Measurements from ENCODE around the gene FANCE. TPM values are rescaled to one million over a fixed set of nuclear protein-coding genes. Genes with fewer than 3 reads are reported as not detected.
A peak's percentile ranks its signal among the peaks of the same experiment; 100 is the strongest.

FANCE gene
- total and polyA plus RNA-seq, 9 of the 15 experiments (the other 6 are each of a cell fraction or from before 2014, with no cell fraction given) = 5.7 to 30.2 (median 17.0) TPM

- intact Hi-C loops (cut with micrococcal nuclease) (no loop called here), in situ Hi-C loops (cut with MboI) (no loop called here)
- H3K9me1 ChIP-seq (ENCODE audit: control insufficient read depth, insufficient read depth, low read length) = no peaks in the 10 kb centered on the region
- BruUV-seq (replicated peaks) = no TSS peak
- peaks cover 58 to 63% of the 10 kb centered on the region in 2 experiments for H3K4me1 ChIP-seq (replicated peaks in 1 of 2; ENCODE audit: control insufficient read depth in 2 of 2, insufficient read depth in 2 of 2, low read length in 2 of 2)
- H3K79me2 ChIP-seq (ENCODE audit: control insufficient read depth, insufficient read depth, low read length) = peaks cover 13% of the 10 kb centered on the region; the same call in 1 of the 3 replicates
- FAIRE-seq (peak; percentile 67), DNase-seq (ENCODE audit: extremely low read depth in 1 of 4, low spot score in 3 of 4) (no peak), ATAC-seq (no peak)
- CTCF ChIA-PET (ENCODE audit: low intra/inter-chr PET ratio) = no interaction called here
- H3K36me3 ChIP-seq (ENCODE audit: control insufficient read depth, insufficient read depth, low read length) = no peaks in the 10 kb centered on the region; the same call in 2 of the 3 replicates
- no peak overlapping the region for H3K4me2 ChIP-seq (ENCODE audit: insufficient read depth, low read length)
- H3K9ac ChIP-seq (ENCODE audit: insufficient read depth in 1 of 2, low read depth in 2 of 2, low read length in 2 of 2) = peak overlapping the region in 1 of 2 experiments; percentile 15; a peak in 1 of 4 replicates
- POLR2A ChIA-PET = interaction anchor here (0.6 to 9.5 kb wide), 6 partner anchors 8 to 540 kb away, joined by 3 to 167 read pairs (median 18); partner anchors contain the start of genes MAPK14, RPL10A and TEAD3
- H3K9me3 ChIP-seq (replicated peaks; ENCODE audit: control insufficient read depth, insufficient read depth, low read depth, low read length) = no peaks in the 10 kb centered on the region
- no peak overlapping the region for H2AFZ ChIP-seq (ENCODE audit: low read depth, low read length)
- peaks cover 16% of the 10 kb centered on the region; the same call in 1 of the 2 replicates for H4K20me1 ChIP-seq (replicated peaks; ENCODE audit: control insufficient read depth, insufficient read depth, low read length)
- H3K27me3 ChIP-seq (ENCODE audit: control insufficient read depth in 2 of 2, insufficient read depth in 2 of 2, low read length in 2 of 2) = no peaks in the 10 kb centered on the region
- H3K27ac ChIP-seq (ENCODE audit: extremely low read depth, low read depth, low read length) = peak overlapping the region; percentile 31; the same call in 1 of the 3 replicates
- no peak overlapping the region for H3K4me3 ChIP-seq
- WGBS (ENCODE audit: insufficient coverage, low coverage, missing lambda C conversion rate) = 40% methylated on average over 9 of the region's 9 CpGs
- TF ChIP-seq L3MBTL2 (IDR thresholded peaks at IDR 0.05) (no peak), KDM2B (CRISPR knock-in tag; IDR thresholded peaks at IDR 0.05) (no peak), RBFOX2 (IDR thresholded peaks at IDR 0.05; ENCODE audit: low read depth, low read length) (no peak), ZNF175 (CRISPR knock-in tag; IDR thresholded peaks at IDR 0.05; ENCODE audit: low read depth) (0 out of 2 replicates have a peak, but pooled peaks have one; percentile 41), RAD51 (IDR thresholded peaks at IDR 0.05; ENCODE audit: borderline replicate concordance, low read depth) (no peak), U2AF2 (optimal IDR thresholded peaks at IDR 0.05; ENCODE audit: low read depth, low read length) (no peak), NFE2 (IDR thresholded peaks at IDR 0.05; ENCODE audit: low read depth) (no peak), ZNF311 (CRISPR knock-in tag; IDR thresholded peaks at IDR 0.05) (no peak), SMAD4 (CRISPR knock-in tag; conservative IDR thresholded peaks at IDR 0.05) (no peak; the same call in 1 of the 2 replicates), ZNF785 (CRISPR knock-in tag; IDR thresholded peaks at IDR 0.05) (no peak), SRF (CRISPR knock-in tag; IDR thresholded peaks at IDR 0.05) (no peak), FOXA1 (IDR thresholded peaks at IDR 0.05; ENCODE audit: borderline replicate concordance) (no peak), BCOR (IDR thresholded peaks at IDR 0.05) (peak; percentile 83), EP400 (IDR thresholded peaks at IDR 0.05) (no peak), HES1 (IDR thresholded peaks at IDR 0.05; ENCODE audit: low read depth) (no peak)
- TF ChIP-seq, protein P1, sequence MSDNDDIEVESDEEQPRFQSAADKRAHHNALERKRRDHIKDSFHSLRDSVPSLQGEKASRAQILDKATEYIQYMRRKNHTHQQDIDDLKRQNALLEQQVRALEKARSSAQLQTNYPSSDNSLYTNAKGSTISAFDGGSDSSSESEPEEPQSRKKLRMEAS (CRISPR knock-in tag; IDR thresholded peaks at IDR 0.05) = peak; percentile 14; the same call in 1 of the 2 replicates
- TF ChIP-seq, protein P2, sequence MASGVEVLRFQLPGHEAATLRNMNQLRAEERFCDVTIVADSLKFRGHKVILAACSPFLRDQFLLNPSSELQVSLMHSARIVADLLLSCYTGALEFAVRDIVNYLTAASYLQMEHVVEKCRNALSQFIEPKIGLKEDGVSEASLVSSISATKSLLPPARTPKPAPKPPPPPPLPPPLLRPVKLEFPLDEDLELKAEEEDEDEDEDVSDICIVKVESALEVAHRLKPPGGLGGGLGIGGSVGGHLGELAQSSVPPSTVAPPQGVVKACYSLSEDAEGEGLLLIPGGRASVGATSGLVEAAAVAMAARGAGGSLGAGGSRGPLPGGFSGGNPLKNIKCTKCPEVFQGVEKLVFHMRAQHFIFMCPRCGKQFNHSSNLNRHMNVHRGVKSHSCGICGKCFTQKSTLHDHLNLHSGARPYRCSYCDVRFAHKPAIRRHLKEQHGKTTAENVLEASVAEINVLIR (CRISPR knock-in tag; IDR thresholded peaks at IDR 0.05) = no peak
- TF ChIP-seq, protein P3, sequence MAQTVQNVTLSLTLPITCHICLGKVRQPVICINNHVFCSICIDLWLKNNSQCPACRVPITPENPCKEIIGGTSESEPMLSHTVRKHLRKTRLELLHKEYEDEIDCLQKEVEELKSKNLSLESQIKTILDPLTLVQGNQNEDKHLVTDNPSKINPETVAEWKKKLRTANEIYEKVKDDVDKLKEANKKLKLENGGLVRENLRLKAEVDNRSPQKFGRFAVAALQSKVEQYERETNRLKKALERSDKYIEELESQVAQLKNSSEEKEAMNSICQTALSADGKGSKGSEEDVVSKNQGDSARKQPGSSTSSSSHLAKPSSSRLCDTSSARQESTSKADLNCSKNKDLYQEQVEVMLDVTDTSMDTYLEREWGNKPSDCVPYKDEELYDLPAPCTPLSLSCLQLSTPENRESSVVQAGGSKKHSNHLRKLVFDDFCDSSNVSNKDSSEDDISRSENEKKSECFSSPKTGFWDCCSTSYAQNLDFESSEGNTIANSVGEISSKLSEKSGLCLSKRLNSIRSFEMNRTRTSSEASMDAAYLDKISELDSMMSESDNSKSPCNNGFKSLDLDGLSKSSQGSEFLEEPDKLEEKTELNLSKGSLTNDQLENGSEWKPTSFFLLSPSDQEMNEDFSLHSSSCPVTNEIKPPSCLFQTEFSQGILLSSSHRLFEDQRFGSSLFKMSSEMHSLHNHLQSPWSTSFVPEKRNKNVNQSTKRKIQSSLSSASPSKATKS (CRISPR knock-in tag; IDR thresholded peaks at IDR 0.05) = no peak
Measured at GRCh38 chr6:35487658-35488516, 35.7 kb downstream of the FANCE start.
